ENCODE results near the gene GATA3. TPM values are rescaled to one million over a fixed set of nuclear protein-coding genes. Genes with fewer than 3 reads are reported as not detected.

Gene GATA3
- total and polyA plus RNA-seq, 3 donors from 2014 or later = 0.31 to 1.9 (median 0.50) TPM

DNA sequence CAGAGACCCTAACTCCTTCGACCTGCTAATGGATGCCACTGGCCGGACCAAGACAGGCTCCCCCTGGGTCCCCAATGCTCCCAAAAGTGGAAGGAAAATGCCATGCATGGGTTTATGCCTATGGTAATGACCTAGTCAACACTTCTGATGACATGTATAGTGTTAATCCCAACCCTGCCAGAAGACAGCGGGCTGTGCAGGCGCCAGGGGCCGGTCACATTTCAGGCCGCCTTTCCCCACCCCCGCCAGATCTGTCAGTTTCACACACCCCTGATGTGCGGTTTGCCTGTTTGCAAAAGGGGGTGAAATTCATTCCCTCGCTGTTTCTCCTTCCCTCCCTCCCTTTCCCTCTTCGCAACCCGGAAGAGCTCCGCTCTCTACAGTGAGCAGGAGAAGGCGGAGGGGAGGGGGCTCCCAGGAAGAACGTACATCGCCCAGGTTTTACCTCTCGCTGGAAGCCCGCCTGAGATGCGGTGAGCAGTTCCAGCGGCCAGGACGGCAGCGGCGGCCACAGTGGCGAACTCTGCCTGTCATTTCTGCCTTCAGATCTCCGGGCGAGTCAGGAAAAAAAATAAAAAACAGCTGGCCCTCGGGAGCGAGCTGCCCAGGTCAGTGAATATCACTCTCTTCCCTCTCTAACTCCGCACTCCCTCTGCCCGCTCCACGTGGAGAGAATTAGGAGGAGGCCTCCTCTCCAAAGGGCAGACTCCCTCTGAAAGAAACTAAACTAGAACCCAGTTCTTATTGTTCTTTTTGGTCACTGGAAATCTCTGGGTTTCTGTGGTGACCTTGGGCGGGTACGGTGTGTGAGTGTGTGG is 9.4 kb upstream of the GATA3 start:
- Histone ChIP-seq H3K4me3 (no peak overlapping the region), H3K4me1 (peaks cover 10% of the 10 kb centered on the region)
- 2% methylated on average over 31 to 32 of the region's 32 CpGs for WGBS, 2 donors

DNA sequence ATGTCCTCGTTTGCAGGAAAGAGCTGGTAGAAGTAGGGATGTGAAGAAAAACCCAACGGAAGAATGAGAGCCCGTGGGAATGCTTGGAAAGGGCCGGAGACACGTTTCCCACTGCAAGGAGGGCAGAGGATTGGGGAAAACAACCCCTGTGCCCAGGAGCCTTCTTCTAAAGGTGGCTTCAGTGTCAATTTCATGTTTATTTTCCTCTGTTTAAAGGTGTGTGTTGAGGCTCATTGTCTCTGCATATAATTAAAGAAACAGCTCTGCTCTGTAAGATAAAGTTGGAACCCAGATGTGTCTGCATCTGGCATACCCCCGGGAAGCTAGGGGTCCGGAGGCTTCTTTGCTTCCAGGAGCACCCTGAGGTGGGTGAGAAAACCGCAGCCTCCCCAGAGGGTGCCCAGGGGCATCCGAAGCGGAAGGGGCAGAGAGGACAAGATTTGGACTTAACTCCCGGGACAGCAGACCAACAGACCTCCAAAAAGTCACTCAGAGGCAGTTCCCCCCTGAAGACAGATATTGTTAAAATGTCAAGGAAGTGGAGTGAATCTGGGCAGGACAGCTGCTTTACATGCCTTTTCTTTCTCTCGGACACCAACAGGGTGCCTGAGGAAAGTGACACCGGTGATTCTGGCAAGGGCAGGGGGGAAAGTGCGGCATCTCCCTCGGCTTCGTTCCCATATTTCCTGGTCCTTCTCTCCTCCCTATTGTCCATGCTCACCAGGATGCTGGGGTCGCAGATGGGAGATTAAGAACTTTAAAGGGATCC is 8.6 kb upstream of the GATA3 start:
- WGBS, 2 donors = 4 to 7% methylated on average over 17 of the region's 17 CpGs
- Histone ChIP-seq H3K4me1 (peaks cover 16% of the 10 kb centered on the region), H3K27ac (no peak overlapping the region), H3K27me3 (peaks cover 2% of the 10 kb centered on the region), H3K36me3 (ENCODE audit: low read depth, missing control alignments) (no peaks in the 10 kb centered on the region), H3K4me3 (no peak overlapping the region), H3K9me3 (no peaks in the 10 kb centered on the region)
- DNase-seq = no peak
- intact Hi-C loops (cut with DNase I; ENCODE audit: low total_unique reads) = loop anchor here (10.0 kb wide), 1 partner anchor 1181 kb away; no protein-coding TSS in a partner anchor
- TF ChIP-seq POLR2A (IDR thresholded peaks at IDR 0.05) = no peak
- TF ChIP-seq, protein P1, sequence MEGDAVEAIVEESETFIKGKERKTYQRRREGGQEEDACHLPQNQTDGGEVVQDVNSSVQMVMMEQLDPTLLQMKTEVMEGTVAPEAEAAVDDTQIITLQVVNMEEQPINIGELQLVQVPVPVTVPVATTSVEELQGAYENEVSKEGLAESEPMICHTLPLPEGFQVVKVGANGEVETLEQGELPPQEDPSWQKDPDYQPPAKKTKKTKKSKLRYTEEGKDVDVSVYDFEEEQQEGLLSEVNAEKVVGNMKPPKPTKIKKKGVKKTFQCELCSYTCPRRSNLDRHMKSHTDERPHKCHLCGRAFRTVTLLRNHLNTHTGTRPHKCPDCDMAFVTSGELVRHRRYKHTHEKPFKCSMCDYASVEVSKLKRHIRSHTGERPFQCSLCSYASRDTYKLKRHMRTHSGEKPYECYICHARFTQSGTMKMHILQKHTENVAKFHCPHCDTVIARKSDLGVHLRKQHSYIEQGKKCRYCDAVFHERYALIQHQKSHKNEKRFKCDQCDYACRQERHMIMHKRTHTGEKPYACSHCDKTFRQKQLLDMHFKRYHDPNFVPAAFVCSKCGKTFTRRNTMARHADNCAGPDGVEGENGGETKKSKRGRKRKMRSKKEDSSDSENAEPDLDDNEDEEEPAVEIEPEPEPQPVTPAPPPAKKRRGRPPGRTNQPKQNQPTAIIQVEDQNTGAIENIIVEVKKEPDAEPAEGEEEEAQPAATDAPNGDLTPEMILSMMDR (IDR thresholded peaks at IDR 0.05) = no peak

More for the DNA sequence above, 9.4 kb upstream of the GATA3 start:
- Histone ChIP-seq H3K27ac (no peak overlapping the region), H3K9me3 (no peaks in the 10 kb centered on the region), H3K36me3 (ENCODE audit: low read depth, missing control alignments) (no peaks in the 10 kb centered on the region), H3K27me3 (peaks cover under 1% of the 10 kb centered on the region)
- DNase-seq = no peak
- TF ChIP-seq, protein P1 (IDR thresholded peaks at IDR 0.05) = no peak
- no peak for TF ChIP-seq POLR2A (IDR thresholded peaks at IDR 0.05)
- intact Hi-C loops (cut with DNase I; ENCODE audit: low total_unique reads) = loop anchor here (10.0 kb wide), 1 partner anchor 1180 kb away; no protein-coding TSS in a partner anchor

DNA sequence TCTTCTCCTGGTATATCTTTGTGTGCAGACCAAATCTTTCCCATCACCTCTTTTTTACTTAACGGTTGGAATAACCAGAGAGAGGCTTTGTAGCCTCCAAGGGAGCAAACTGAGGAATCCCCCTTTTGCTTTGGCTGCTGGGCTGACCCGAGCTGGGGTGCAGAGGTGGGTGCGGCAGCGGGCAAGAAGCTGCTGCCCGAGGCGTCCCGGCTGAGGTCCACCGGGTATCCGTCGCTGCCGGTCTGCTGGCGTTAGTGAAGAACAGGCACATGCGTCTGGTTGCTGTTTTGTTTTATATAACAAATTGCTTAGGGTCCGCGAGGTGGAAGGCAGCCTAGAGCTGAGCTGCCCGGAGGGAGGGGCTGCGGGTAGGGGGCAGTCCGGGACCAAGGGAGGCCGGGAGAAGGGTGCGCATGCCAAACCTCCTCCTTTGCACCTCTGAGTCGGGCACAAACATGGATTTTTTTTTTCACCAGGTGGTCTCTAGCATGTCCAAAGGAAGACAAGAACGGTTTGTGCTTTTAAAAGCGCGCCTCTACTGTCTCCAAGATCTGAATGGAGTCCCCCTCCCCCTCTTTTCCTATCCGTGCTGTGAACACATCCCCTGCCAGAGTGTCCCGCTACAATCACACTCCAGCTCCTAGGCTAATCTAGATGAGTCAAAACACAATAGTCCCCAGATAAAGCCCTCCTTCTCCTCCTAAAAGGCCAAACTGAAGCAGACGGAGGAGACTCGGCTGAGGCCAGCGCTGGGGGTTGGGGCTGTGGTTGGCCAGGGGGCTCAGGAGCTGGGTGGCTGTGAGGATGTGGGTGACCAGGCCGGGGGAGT is 6.8 kb upstream of the GATA3 start:
- H3K4me3 ChIP-seq = no peak overlapping the region
- DNase-seq = no peak
- peaks cover 2% of the 10 kb centered on the region for H3K27me3 ChIP-seq
- peaks cover 26% of the 10 kb centered on the region for H3K4me1 ChIP-seq
- WGBS, 2 donors = 6% methylated on average over 29 to 30 of the region's 30 CpGs
- no peak overlapping the region for H3K27ac ChIP-seq
- no peaks in the 10 kb centered on the region for H3K36me3 ChIP-seq (ENCODE audit: low read depth, missing control alignments)
- intact Hi-C loops (cut with DNase I; ENCODE audit: low total_unique reads) = loop anchor here (10.0 kb wide), 1 partner anchor 1183 kb away; no protein-coding TSS in a partner anchor
- no peaks in the 10 kb centered on the region for H3K9me3 ChIP-seq
- no peak for TF ChIP-seq POLR2A (IDR thresholded peaks at IDR 0.05)
- TF ChIP-seq, protein P1 (IDR thresholded peaks at IDR 0.05) = no peak

DNA sequence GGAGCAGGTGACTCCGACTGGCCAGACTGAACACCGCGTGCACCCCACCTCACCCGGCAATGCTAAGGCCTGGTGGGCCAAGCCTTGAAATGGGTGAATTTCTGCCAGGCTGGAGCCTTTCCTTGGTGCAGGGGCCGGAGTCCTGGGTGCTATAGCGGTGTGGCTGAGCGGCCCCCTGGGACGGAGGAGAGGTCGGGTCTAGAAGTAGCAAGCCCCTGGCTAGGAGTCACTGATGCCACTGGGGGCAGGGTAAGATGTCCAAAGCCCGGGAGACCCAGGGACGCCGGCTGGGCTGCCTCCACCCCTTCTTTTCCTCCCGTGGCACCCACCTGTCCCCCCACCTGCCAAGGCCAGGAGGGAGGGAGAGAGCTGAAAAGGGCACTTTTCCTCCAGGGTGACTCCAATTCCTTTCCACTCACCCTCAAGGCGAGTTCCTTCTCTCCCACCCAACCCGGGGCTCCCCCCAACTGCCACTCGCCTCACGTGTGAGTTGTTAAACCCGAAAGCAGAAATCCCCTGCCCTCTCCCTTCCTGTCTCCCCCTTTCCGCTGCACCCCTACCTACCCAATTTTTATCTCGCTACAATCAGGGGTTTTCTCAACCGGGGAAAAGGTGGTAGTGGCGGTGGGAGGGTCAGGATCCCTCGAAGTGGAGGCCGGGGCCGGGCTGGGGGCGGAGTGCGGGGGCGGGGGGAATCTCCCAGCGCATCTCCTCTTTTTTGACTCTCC is 6.0 kb upstream of the GATA3 start:
- TF ChIP-seq, protein P1 (IDR thresholded peaks at IDR 0.05) = no peak
- TF ChIP-seq POLR2A (IDR thresholded peaks at IDR 0.05) = no peak
- Histone ChIP-seq H3K27ac (no peak overlapping the region), H3K27me3 (peaks cover 2% of the 10 kb centered on the region), H3K4me3 (no peak overlapping the region), H3K36me3 (ENCODE audit: low read depth, missing control alignments) (no peaks in the 10 kb centered on the region), H3K9me3 (no peaks in the 10 kb centered on the region), H3K4me1 (peaks cover 26% of the 10 kb centered on the region)
- 5 to 9% methylated on average over 25 to 29 of the region's 29 CpGs for WGBS, 2 donors
- intact Hi-C loops (cut with DNase I; ENCODE audit: low total_unique reads) = loop anchor here (10.0 kb wide), 1 partner anchor 1184 kb away; no protein-coding TSS in a partner anchor
- no peak for DNase-seq

All from testis (tissue), 3 donors.